Testis (tissue), 3 donors: ENCODE data around the gene FGGY. TPM values are rescaled to one million over a fixed set of nuclear protein-coding genes. Genes with fewer than 3 reads are reported as not detected.

Experiments used
- DNase-seq: peaks from one replicate; pipeline ENCODE4 v3.0.0-alpha.2; 2019
- H3K27ac ChIP-seq, 2 donors: fragments of 200-600 bp; sonication (generic); one replicate each; pipeline ENCODE4 v1.5.1; 2019
- H3K27me3 ChIP-seq: fragments of 200-600 bp; sonication (generic); one replicate; pipeline ENCODE4 v1.5.1; 2019
- H3K36me3 ChIP-seq: fragments of 200-600 bp; sonication (generic); one replicate; pipeline ENCODE4 v1.5.1; 2017; ENCODE audit warnings: low read depth; ENCODE audit errors: missing control alignments
- H3K4me1 ChIP-seq: fragments of 200-600 bp; sonication (generic); one replicate; pipeline ENCODE4 v1.5.1; 2019
- H3K4me3 ChIP-seq, 2 donors: fragments of 200-600 bp; sonication (generic); one replicate each; pipeline ENCODE4 v1.5.1; 2017 to 2019
- H3K9me3 ChIP-seq: fragments of 200-600 bp; sonication (generic); one replicate; pipeline ENCODE4 v1.5.1; 2017
- CTCF ChIP-seq, 3 experiments: fragments of 450-650 bp in 2 of 3; fragments of 200-600 bp in 1 of 3; sonication (generic) in 1 of 3; IDR thresholded peaks; one replicate each; pipeline ENCODE4 v1.5.1; 2016 to 2019; ENCODE audit warnings: antibody characterized with exemption in 3 of 3, mild to moderate bottlenecking in 2 of 3, moderate library complexity in 1 of 3
- POLR2A ChIP-seq: fragments of 450-650 bp; IDR thresholded peaks from one replicate; pipeline ENCODE4 v1.6.1; 2017; ENCODE audit warnings: antibody characterized with exemption, mild to moderate bottlenecking, moderate library complexity
- WGBS, 2 donors: methylation state at CpG; one replicate each; pipeline ENCODE4 v1.1.5; 2018; 5-methylcytosine and 5-hydroxymethylcytosine counted together
- intact Hi-C: fragments of 100-400 bp; cut with DNase I; formaldehyde crosslinking; loops from one replicate; pipeline ENCODE4 v1.15.1; 2023; ENCODE audit warnings: low total_unique reads
- polyA plus RNA-seq: library from polyadenylated mRNA; stranded (reverse); fragments of 350-450 nt; fragmentation: Illumina TruSeq; extraction: RNeasy Lipid Tissue Mini Kit (QIAGEN cat#74804); gene quantifications from one replicate; pipeline ENCODE4 v1.2.3, GENCODE V29; 2014; ENCODE audit warnings: low read depth, low replicate concordance; ENCODE audit not compliant: insufficient read depth
- total RNA-seq, 2 donors: library from RNA; depleted of rRNA; stranded (reverse); fragments of >200 nt; gene quantifications; one replicate each; pipeline ENCODE4 v1.2.3, GENCODE V29; 2016

The FGGY gene
- total and polyA plus RNA-seq, 3 donors from 2014 or later, result 14.6 to 32.8 (median 32.3) TPM

- Histone ChIP-seq H3K27ac (no peak overlapping the region), H3K9me3 (no peaks in the 10 kb centered on the region), H3K4me1 (no peaks in the 10 kb centered on the region), H3K36me3 (no peaks in the 10 kb centered on the region), H3K4me3 (no peak overlapping the region), H3K27me3 (no peaks in the 10 kb centered on the region)
- intact Hi-C loops, result no loop called here
- no peak for TF ChIP-seq CTCF (IDR thresholded peaks at IDR 0.05)
- TF ChIP-seq POLR2A, result no peak
- 89% methylated on average over 3 of the region's 3 CpGs for WGBS, 2 donors
- DNase-seq, result no peak
Measured at GRCh38 chr1:59317343-59317742, 20.4 kb downstream of the FGGY start.

- TF ChIP-seq POLR2A (no peak), CTCF (IDR thresholded peaks at IDR 0.05) (no peak)
- 70 to 93% methylated on average over 2 of the region's 2 CpGs for WGBS, 2 donors
Measured at GRCh38 chr1:59317780-59318179, 20.9 kb downstream of the FGGY start.

GRCh38 chr1:59318271-59318860 is 21.5 kb downstream of the FGGY start:
- Histone ChIP-seq H3K4me1 (no peaks in the 10 kb centered on the region), H3K4me3 (no peak overlapping the region), H3K9me3 (no peaks in the 10 kb centered on the region), H3K27me3 (no peaks in the 10 kb centered on the region), H3K27ac (no peak overlapping the region), H3K36me3 (no peaks in the 10 kb centered on the region)
- intact Hi-C loops, result no loop called here
- 80 to 81% methylated on average over 6 of the region's 6 CpGs for WGBS, 2 donors
- TF ChIP-seq CTCF (IDR thresholded peaks at IDR 0.05), result no peak
- TF ChIP-seq POLR2A, result no peak
- DNase-seq, result no peak

More at GRCh38 chr1:59317780-59318179, 20.9 kb downstream of the FGGY start:
- intact Hi-C loops, result no loop called here
- Histone ChIP-seq H3K36me3 (no peaks in the 10 kb centered on the region), H3K4me3 (no peak overlapping the region), H3K4me1 (no peaks in the 10 kb centered on the region), H3K27ac (no peak overlapping the region), H3K9me3 (no peaks in the 10 kb centered on the region), H3K27me3 (no peaks in the 10 kb centered on the region)
- no peak for DNase-seq

GRCh38 chr1:59322394-59322793 is 25.5 kb downstream of the FGGY start:
- intact Hi-C loops, result no loop called here
- no peak for TF ChIP-seq POLR2A
- no peak for TF ChIP-seq CTCF (IDR thresholded peaks at IDR 0.05)
- H3K36me3 ChIP-seq, result no peaks in the 10 kb centered on the region
- DNase-seq, result no peak
- H3K27ac ChIP-seq, result no peak overlapping the region
- H3K9me3 ChIP-seq, result no peaks in the 10 kb centered on the region
- WGBS, 2 donors, result 91 to 96% methylated on average over 4 of the region's 4 CpGs
- no peaks in the 10 kb centered on the region for H3K27me3 ChIP-seq
- H3K4me1 ChIP-seq, result no peaks in the 10 kb centered on the region
- no peak overlapping the region for H3K4me3 ChIP-seq

GRCh38 chr1:59322814-59323213 is 25.9 kb downstream of the FGGY start:
- WGBS, 2 donors, result 88 to 92% methylated on average over 2 of the region's 2 CpGs
- TF ChIP-seq CTCF (IDR thresholded peaks at IDR 0.05) (no peak), POLR2A (no peak)
- Histone ChIP-seq H3K9me3 (no peaks in the 10 kb centered on the region), H3K4me1 (no peaks in the 10 kb centered on the region), H3K36me3 (no peaks in the 10 kb centered on the region), H3K27ac (no peak overlapping the region), H3K27me3 (no peaks in the 10 kb centered on the region), H3K4me3 (no peak overlapping the region)
- DNase-seq, result no peak
- intact Hi-C loops, result no loop called here
